Aorta (tissue), 5 donors: ENCODE measurements around the gene EEF1A1. TPM values are rescaled to one million over a fixed set of nuclear protein-coding genes. Genes with fewer than 3 reads are reported as not detected.
"Not testable (repeated sequence)": the region's sequence is repeated elsewhere in the genome, so short reads cannot be mapped to it uniquely, and the experiment has no call there.

ENCODE experiments used
- ATAC-seq: fragments of 200-7000 bp; cut with Tn5 transposase; one replicate; pipeline ENCODE4 v1.9.1; 2022; ENCODE audit warnings: moderate library complexity; ENCODE audit not compliant: low FRiP score
- DNase-seq, 2 donors: peaks; one replicate each; pipeline ENCODE4 v3.0.0-alpha.2; 2020
- H3K27ac ChIP-seq, 2 donors: one replicate each; pipeline ENCODE4 v1.5.1; 2013; ENCODE audit warnings: low read length in 2 of 2, mild to moderate bottlenecking in 2 of 2, moderate library complexity in 2 of 2, control low read depth in 1 of 2, inconsistent platforms in 1 of 2, low read depth in 1 of 2
- H3K27me3 ChIP-seq, 2 donors: one replicate each; pipeline ENCODE4 v1.6.1; 2013; ENCODE audit warnings: control low read depth in 1 of 2, low read length in 1 of 2, mild to moderate bottlenecking in 1 of 2, moderate library complexity in 1 of 2; ENCODE audit not compliant: insufficient read depth in 2 of 2, control insufficient read depth in 1 of 2
- H3K36me3 ChIP-seq, 2 donors: one replicate each; pipeline ENCODE4 v1.6.1; 2013; ENCODE audit warnings: control low read depth in 1 of 2, low read length in 1 of 2, mild to moderate bottlenecking in 1 of 2; ENCODE audit not compliant: insufficient read depth in 2 of 2, control insufficient read depth in 1 of 2
- H3K4me1 ChIP-seq, 2 donors: one replicate each; pipeline ENCODE4 v1.6.1; 2013; ENCODE audit warnings: low read length in 2 of 2, control low read depth in 1 of 2, mild to moderate bottlenecking in 1 of 2, moderate library complexity in 1 of 2; ENCODE audit not compliant: insufficient read depth in 2 of 2, control insufficient read depth in 1 of 2
- H3K4me3 ChIP-seq, 2 donors: one replicate each; pipeline ENCODE4 v1.5.1; 2013; ENCODE audit warnings: low read length in 2 of 2, control low read depth in 1 of 2, mild to moderate bottlenecking in 1 of 2
- H3K9me3 ChIP-seq: one replicate; pipeline ENCODE4 v1.6.1; 2013; ENCODE audit warnings: mild to moderate bottlenecking, low read length; ENCODE audit not compliant: control insufficient read depth
- WGBS, 2 donors: extraction: QIAGEN DNeasy Blood & Tissue Kit; methylation state at CpG; one replicate each; pipeline ENCODE4 v1.1.7; 2013; 5-methylcytosine and 5-hydroxymethylcytosine counted together
- intact Hi-C, 2 donors: fragments of 100-400 bp; cut with DNase I; formaldehyde crosslinking; loops; one replicate each; pipeline versions ENCODE4 v1.14.2 to v1.15.0; 2022
- polyA plus RNA-seq, 2 donors: library from polyadenylated mRNA; stranded (reverse); fragments of 200-250 nt; gene quantifications; one replicate each; pipeline ENCODE4 v1.2.3, GENCODE V29; 2013
- total RNA-seq, 2 donors: library from RNA; stranded (reverse); fragmentation: NEBNext Ultra II Directional; extraction: Animal tissue kit (Norgen Biotek cat#: 25700); gene quantifications; one replicate each; pipeline ENCODE4 v1.2.1, GENCODE V29; 2021
- donor health status: healthy with polysubstance abuse.
- donor health status: Bipolar disorder and iron deficiency.
- donor health status: DM: no; HTN: no; CAD: no.
- donor health status: DM: no; HTN: no; CAD: no.
- donor health status: DM: yes; HTN: yes; CAD: no.

EEF1A1 gene
- total and polyA plus RNA-seq, 4 donors, result 7,659 to 18,336 (median 8,831) TPM

- Histone ChIP-seq H3K27me3 (no peaks in the 10 kb centered on the region), H3K36me3 (no peaks in the 10 kb centered on the region), H3K9me3 (no peaks in the 10 kb centered on the region), H3K4me3 (no peak overlapping the region), H3K4me1 (no peaks in the 10 kb centered on the region), H3K27ac (no peak overlapping the region)
- DNase-seq (no peak), ATAC-seq (no peak)
- 49 to 51% methylated on average over 8 of the region's 8 CpGs for WGBS, 2 donors
- intact Hi-C loops, result no loop called here
These were observed 39.4 kb upstream of the EEF1A1 start for GRCh38 chr6:73560182-73560732.

GRCh38 chr6:73559399-73559794 lies 38.6 kb upstream of the EEF1A1 start:
- WGBS, 2 donors, result 96% methylated on average over 12 of the region's 12 CpGs
- DNase-seq, H3K9me3 ChIP-seq, H3K4me3 ChIP-seq, intact Hi-C loops, ATAC-seq, H3K27ac ChIP-seq, H3K36me3 ChIP-seq, H3K4me1 ChIP-seq, H3K27me3 ChIP-seq: not testable (repeated sequence)

GRCh38 chr6:73558624-73559398 lies 38.0 kb upstream of the EEF1A1 start:
- intact Hi-C loops, result no loop called here
- Histone ChIP-seq H3K4me3 (no peak overlapping the region), H3K4me1 (no peaks in the 10 kb centered on the region), H3K36me3 (no peaks in the 10 kb centered on the region), H3K27me3 (no peaks in the 10 kb centered on the region), H3K27ac (no peak overlapping the region), H3K9me3 (no peaks in the 10 kb centered on the region)
- ATAC-seq, result no peak
- WGBS, 2 donors, result 88 to 90% methylated on average over 4 of the region's 4 CpGs
- no peak for DNase-seq

GRCh38 chr6:73556836-73557235 lies 36.0 kb upstream of the EEF1A1 start:
- no peaks in the 10 kb centered on the region for H3K4me1 ChIP-seq
- WGBS, 2 donors, result 50 to 62% methylated on average over 1 of the region's 1 CpG
- no peak for ATAC-seq
- no peak overlapping the region for H3K4me3 ChIP-seq
- no peak overlapping the region for H3K27ac ChIP-seq
- H3K9me3 ChIP-seq, result no peaks in the 10 kb centered on the region
- no peak for DNase-seq
- no peaks in the 10 kb centered on the region for H3K27me3 ChIP-seq
- intact Hi-C loops, result no loop called here
- no peaks in the 10 kb centered on the region for H3K36me3 ChIP-seq

- WGBS, 2 donors, result 87 to 97% methylated on average over 11 of the region's 11 CpGs
- intact Hi-C loops, H3K4me1 ChIP-seq: not testable (repeated sequence)
These were observed 34.6 kb upstream of the EEF1A1 start for GRCh38 chr6:73555380-73555949.

GRCh38 chr6:73551115-73551514 lies 30.3 kb upstream of the EEF1A1 start:
- H3K9me3 ChIP-seq, H3K4me3 ChIP-seq, intact Hi-C loops, H3K27ac ChIP-seq, H3K27me3 ChIP-seq, H3K36me3 ChIP-seq, ATAC-seq, H3K4me1 ChIP-seq, DNase-seq: not testable (repeated sequence)
- WGBS, 2 donors, result 92 to 94% methylated on average over 4 of the region's 4 CpGs

More at GRCh38 chr6:73555380-73555949, 34.6 kb upstream of the EEF1A1 start:
- DNase-seq, H3K9me3 ChIP-seq, H3K27me3 ChIP-seq, H3K4me3 ChIP-seq, H3K36me3 ChIP-seq, ATAC-seq, H3K27ac ChIP-seq: not testable (repeated sequence)

- no peak for DNase-seq
- no peak for ATAC-seq
- no peaks in the 10 kb centered on the region for H3K4me1 ChIP-seq
- H3K4me3 ChIP-seq, result no peak overlapping the region
- no peak overlapping the region for H3K27ac ChIP-seq
- no peaks in the 10 kb centered on the region for H3K27me3 ChIP-seq
- no peaks in the 10 kb centered on the region for H3K36me3 ChIP-seq
- 88 to 94% methylated on average over 12 of the region's 12 CpGs for WGBS, 2 donors
- no peaks in the 10 kb centered on the region for H3K9me3 ChIP-seq
- intact Hi-C loops, result no loop called here
These were observed 27.9 kb upstream of the EEF1A1 start for GRCh38 chr6:73548458-73549446.

GRCh38 chr6:73547036-73547435 lies 26.2 kb upstream of the EEF1A1 start:
- Histone ChIP-seq H3K27me3 (no peaks in the 10 kb centered on the region), H3K27ac (no peak overlapping the region), H3K4me1 (no peaks in the 10 kb centered on the region), H3K4me3 (no peak overlapping the region), H3K9me3 (no peaks in the 10 kb centered on the region), H3K36me3 (no peaks in the 10 kb centered on the region)
- DNase-seq, result no peak
- WGBS, 2 donors, result 65 to 79% methylated on average over 1 of the region's 1 CpG
- ATAC-seq, result no peak
- intact Hi-C loops, result no loop called here
